Epidermal melanocyte (primary cell): ENCODE results near the gene CFAP97.
"Not testable (repeated sequence)": the region's sequence is repeated elsewhere in the genome, so short reads cannot be mapped to it uniquely, and the experiment has no call there.

Experiments used
- DNase-seq: peaks from one replicate; pipeline ENCODE4 v3.0.0; 2011; ENCODE audit warnings: low spot score; ENCODE audit not compliant: insufficient read length

CFAP97 gene

DNA sequence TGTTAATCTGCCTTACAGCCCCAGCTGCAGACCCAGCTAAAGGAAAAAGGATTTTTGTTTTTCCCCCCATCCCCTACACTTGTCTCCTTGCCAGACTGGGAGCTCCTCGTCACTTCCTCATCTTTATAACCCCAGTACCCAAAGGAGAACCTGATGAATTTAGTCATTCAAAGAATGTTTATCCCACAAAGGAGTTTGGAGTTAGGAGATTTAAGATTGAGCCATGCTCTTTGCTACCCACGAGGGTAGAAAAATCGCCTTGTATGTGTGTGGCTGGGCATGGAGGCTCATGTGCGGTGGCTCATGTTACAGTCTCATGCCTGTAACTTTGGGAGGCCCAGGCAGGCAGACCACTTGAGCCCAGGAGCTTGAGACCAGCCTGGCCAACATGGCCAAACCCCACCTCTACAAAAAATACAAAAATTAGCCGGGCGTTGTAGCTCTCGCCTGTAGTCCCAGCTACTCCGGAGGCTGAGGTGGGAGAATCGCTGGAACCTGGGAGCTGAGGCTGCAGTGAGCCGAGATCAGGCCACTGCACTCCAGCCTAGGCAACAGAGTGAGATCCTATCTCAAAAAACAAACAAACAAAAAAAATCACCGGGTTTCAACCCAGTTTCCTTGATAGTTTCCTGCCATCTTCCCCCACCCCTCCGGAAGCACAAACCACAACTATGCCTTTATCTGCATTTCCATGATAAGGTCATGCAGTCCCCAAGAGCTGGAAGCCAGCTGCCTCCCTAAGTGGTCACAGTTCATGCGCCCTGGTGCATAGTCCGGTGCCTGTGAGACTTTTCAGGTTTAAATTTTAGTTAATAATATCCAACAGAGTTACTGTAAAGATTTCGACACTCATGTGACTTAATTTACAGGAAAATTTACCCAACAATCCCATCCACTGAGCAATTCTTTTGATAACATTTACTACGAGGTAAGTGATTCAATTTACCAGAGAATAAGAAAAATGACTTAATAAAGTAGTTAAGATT, 1.5 kb downstream of the CFAP97 start:
- no peak for DNase-seq

DNA sequence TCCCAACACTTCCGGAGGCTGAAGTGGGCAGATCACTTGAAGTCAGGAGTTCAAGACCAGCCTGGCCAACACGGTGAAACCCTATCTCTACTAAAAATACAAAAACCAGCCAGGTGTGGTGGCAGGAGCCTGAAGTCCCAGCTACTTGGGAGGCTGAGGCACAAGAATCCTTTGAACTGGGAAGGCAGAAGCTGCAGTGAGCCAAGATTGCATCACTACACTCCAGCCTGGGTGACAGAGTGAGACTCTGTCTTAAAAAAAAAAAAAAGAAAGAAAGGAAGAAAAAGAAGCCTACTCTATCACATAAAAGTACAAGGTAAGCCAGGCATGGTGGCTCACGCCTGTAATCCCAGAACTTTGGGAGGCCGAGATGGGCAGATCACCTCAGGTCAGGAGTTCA, 5.6 kb downstream of the CFAP97 start:
- not testable (repeated sequence) for DNase-seq

- DNase-seq, result no peak
Observed at GRCh38 chr4:185196437-185196836, 7.4 kb downstream of the CFAP97 start.

DNA sequence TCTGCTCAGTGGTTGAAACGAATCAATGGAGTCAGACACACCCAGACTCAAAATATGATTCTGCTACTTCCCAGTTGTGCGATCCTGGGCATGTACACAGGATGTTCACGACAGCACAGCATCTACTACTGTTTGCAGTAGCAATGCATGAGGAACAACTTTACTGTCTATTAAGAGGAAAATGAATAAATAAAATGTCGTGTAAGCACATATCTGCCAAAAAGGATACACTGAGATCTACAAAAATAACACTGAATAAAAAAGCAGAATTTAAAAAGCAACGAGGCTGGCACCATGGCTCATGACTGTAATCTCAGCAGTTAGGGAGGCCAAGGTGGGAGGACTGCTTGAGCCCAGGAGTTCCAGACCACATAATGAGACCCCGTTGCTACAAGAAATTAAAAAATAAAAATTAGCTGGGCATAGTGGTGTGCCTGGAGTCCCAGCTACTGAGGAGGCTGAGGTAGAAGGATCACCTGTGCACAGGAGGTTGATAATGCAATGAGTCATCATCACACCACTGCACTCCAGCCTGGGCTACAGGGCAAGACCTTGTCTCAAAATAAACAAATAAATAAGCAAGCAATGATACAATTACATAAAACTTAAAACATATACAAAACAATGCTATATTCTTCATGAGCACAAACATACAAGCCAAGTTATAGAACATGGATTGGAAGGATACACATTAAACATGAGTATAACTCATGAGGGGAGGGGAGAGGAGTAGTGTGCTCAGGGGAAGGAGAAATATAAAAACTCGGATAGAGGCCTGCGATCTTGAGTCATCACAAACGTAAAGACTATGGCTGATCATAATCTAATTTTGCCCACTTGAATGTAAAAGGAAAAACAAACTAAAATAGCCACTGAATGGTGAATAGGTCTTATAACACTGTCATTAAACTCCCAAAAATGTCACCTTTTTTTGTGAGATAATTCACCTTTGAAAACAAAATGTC, 8.6 kb downstream of the CFAP97 start:
- no peak for DNase-seq

DNA sequence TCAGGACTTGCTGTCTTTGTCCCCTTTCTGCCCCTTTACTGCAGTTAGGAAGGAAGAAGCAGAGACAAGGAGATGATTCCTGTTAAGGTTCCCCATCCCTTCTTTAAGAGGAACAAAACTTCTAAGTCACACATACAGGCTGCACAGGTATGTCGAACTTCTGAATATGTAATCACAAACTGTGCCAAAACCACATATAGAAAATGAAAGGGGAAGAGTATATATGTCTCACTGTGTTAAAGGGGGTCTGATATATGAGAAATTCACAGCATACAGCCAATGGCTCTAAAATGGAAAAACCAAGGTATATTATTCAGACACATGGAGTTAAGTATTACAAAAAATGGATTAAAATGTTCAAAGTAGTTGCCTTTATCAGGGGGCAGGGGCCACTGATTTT, 11.7 kb downstream of the CFAP97 start:
- DNase-seq, result no peak

DNA sequence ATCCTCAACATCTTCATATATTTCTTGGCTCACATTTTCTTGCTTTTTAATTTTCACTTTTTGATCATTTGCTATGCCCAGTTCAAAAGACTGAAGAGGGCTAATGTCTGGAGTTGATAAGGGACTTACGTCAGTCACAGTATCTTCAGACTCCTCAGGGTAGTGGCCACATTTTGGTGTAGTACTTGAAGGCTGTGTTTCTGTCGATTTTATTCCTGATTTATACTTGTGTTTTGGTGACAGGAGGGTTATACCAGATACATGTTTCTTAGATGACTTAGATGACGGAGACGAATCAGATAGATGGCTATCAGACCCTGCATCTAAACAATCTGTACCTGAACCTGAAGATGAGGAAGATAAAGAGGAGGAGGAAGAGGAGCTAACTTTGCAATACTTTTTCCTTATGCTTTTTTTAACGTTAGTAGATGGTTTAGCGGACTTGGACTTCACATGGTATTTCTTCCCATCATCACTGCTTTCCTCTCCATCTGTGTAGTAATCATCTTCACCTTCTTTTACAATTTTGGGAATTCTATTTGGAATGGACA, 13.4 kb downstream of the CFAP97 start:
- DNase-seq, result no peak

DNA sequence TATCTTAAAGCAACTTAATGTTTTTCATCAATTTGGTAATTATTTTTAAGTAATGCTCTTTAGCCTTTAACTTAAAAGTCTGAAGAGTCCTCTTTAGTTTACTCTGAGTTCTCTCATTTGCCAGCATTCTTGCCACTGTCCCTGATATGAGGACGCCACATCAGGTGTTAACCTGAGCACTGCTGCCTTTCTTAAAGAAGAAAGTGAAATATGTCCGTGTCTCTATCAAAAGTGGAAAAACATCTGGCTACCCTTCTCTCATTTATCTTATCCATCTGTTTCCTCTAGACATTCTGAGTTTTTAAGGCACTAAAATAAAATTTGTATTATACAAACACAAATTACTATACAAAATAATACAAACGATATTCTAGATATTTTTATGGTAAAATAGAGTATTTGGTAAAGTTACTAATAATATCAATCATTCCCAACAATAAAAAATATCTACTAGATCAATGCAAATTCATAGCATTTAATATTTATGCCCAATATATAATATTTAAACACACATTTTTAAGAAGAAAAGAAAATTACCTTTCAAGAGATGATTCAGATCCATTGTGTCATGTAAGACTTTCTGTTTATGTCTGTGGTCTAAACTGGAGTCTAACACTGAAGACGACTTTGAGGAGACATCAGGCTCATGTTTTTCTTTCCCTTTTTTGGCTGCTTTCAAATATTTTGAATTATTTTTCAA, 14.0 kb downstream of the CFAP97 start:
- DNase-seq, result no peak

GRCh38 chr4:185186769-185187168, 17.0 kb downstream of the CFAP97 start:
- no peak for DNase-seq

GRCh38 chr4:185183622-185184281, 20.0 kb downstream of the CFAP97 start:
- peak; percentile 56 for DNase-seq

DNA sequence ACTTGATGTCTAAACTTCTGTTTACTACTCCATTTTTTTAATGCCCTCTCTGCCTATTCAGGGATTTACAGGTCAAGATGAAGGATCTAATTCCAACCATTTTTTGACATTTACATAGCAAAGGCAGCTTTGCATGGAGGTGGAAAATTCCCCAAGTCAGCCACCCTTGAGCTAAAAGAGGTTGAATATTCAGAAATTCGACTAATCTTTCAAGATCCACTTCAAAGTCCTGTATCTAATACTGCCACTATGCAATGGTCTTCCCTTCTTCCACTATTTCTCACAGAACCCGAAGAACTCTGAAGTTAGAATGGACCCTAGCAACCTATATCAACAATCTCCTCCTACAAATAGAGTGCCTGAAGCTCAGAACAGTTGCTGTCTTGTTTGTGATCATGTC, 21.6 kb downstream of the CFAP97 start:
- DNase-seq, result no peak

GRCh38 chr4:185179488-185179887, 24.3 kb downstream of the CFAP97 start:
- no peak for DNase-seq

DNA sequence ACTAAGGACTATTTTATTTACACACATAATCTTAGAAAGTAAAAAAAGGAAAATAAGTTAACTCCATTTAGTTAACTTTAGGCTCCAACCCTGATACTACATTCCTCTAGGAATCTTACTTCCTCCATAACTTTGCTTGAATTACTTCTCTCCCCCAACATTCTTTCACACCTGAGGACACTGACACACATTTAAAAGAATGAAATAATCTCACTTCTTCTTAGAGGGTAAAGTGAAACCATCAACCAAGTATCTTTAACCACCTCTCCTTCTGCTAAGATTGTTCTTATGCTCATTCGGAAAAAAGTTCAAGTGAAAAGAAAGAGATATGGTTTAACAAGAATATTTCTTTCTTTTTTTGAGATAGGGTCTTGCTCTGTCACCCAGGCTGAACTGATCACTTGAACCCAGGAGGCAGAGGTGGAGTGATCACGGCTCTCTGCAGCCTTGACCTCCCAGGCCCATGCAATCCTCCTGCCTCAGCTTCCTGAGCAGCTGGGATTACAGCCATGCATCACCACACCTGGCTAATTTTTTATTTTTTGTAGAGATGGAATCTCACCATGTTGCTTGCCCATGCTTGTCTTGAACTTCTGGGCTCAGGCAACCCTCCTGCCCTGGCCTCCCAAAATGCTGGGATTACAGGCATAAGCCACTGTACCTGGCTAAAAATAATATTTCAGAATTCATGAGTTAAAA, 32.3 kb downstream of the CFAP97 start:
- DNase-seq, result no peak

- DNase-seq, result no peak
Observed at GRCh38 chr4:185167234-185167633, 36.6 kb downstream of the CFAP97 start.

GRCh38 chr4:185165605-185166063, 38.2 kb downstream of the CFAP97 start:
- DNase-seq, result no peak

DNA sequence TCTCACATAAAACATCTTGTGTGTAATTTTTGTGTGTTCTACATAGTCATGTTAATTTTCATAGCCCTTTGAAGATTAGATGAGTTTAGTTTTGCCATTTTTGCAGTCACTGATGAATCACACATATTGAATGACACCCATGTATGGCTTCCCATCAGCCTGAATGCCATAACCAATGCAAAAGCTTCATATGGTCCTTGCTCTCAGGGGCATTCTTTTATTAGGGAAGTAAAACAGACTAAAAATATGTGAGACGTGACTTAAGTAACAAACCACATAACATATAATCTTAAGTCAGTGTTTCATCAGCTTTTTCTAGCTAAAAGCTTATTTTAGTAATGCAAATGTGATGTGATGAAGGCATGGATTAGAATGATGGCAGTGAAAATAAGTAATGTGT, 52.5 kb downstream of the CFAP97 start:
- no peak for DNase-seq

- no peak for DNase-seq
Observed at GRCh38 chr4:185149392-185149791, 54.4 kb downstream of the CFAP97 start.

GRCh38 chr4:185145572-185145971, 58.2 kb downstream of the CFAP97 start:
- no peak for DNase-seq

DNA sequence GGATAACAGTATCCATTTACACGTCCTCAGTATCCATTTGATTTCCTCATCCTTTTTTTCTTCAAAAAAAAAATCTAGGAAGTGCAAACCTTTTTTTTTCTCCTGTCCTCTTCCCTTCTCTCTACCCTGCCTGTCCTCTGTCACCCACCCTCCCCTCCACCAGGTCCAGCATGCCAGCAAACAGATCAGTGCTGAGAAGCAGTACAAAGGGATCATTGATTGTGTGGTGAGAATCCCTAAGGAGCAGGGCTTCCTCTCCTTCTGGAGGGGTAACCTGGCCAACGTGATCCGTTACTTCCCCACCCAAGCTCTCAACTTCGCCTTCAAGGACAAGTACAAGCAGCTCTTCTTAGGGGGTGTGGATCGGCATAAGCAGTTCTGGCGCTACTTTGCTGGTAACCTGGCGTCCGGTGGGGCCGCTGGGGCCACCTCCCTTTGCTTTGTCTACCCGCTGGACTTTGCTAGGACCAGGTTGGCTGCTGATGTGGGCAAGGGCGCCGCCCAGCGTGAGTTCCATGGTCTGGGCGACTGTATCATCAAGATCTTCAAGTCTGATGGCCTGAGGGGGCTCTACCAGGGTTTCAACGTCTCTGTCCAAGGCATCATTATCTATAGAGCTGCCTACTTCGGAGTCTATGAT, 59.1 kb downstream of the CFAP97 start:
- DNase-seq, result no peak

DNA sequence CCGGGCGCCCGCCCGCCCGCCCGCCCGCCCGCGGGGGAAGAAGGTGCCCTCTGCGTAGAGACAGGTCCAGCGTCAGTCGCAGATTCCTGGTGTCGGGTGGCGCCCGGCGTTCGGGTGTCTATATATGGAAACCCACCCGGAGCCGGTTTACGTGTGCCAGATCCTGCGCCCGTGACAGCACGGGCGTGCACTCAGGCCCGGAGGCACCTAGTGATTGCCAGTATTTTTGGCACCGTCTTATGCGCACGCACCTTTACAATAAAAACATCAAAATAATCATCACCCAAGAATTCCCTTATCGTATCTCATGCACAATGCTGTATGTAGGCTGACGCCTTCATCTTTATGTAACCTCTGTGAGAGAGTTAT, 60.2 kb downstream of the CFAP97 start:
- no peak for DNase-seq
